ENCODE data around the gene RNF26.
"Not testable (repeated sequence)": the region's sequence is repeated elsewhere in the genome, so short reads cannot be mapped to it uniquely, and the experiment has no call there.

The RNF26 gene

DNA sequence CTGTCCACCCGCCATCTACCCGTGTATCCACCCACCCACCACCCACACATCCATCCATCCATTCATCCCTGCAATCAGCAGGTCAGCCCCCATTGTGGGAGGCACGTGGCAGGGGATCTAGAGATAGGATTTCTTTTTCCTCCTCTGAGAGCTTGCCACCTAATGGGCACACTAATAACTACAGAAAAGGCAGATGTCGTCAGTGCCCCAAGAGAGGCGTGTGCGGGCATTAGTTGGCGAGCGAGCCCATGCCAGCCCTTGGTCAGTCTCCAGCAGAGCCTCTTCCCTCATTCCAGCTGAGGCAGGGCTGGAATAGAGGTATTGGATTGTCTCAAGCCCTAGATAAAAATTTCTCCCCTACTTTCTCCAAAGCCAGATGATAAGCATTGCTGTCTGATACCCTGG, 37.5 kb downstream of the RNF26 start:
- no peak for DNase-seq

DNA sequence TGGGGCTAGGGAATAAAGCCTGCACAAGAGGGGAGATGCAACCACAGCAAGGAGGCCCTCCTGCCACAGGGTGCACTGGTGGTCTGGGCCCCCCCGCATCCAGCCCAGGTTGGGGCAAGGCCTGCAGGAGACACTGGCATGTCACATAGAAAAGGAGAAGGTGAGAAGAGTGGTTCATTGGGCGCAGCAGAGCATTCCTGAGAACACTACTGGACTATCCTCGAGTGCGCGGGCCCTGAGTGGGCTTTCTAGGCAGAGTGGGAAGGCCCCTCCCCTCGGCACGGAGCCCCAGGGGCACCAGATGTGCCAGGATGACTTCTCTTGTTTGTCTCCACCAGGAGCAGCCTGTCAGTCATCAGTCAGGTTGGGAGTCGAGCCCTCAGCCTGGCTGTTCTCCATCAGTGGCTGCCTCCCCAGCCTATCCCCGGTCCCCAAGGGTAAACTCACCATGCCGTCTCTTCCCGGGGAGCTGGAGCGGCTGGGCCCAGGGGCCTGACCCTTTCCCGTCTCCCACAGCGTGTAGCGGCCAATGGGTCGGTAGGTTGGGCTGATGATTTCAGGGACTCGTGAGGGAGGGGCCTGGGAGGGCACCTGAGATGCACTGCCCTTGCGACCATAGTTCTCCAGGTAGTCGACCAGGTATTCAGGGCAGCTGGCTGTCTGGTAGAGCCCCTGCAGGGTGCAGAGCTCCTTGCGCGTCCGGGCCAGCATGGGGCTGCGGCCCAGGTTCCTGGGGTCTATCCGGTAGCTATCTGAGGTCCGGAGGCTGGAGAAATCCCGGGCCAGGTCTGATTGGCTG, 38.1 kb downstream of the RNF26 start:
- no peak for DNase-seq

DNA sequence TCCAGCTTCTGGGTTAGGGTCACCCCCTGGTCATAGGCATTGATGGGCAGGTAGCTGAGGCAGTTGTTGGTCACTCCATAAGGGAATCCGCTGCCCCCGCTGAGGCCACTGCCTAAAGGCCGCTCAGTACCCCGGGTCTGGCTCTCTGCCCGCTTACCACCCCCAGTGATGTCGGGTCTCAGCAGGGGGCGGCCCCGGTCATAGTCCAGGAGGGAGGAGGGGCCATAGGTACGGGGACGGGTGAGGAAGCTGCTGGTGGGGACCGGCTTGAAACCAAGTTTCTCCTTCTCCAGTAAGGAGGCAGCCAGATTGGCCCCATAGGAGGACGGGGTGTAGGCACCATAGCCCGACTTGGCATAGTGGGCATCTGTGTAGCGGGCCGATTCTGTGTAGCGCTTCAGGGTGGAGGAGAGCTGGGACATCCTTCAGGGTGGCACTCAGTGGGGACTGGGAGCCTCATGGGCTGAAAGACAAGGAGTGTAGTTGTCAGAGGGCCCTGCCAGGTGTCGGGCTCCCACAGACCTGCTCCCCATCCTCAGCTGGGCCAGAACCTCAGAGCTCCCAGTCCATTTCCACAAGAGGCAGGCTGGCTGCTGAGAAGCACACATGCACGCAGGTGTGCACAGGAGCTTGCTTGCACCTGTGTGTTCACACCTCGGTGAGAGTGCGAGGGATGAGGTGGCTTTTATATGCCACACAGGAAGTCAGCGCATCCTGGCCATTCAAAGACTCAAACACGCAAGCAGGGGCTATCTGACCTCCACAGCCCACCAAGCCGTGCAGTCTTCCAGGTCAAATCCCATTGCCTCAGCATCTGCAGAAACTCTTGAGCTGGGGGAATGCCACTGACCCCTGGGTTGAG, 39.0 kb downstream of the RNF26 start:
- no peak for DNase-seq

DNA sequence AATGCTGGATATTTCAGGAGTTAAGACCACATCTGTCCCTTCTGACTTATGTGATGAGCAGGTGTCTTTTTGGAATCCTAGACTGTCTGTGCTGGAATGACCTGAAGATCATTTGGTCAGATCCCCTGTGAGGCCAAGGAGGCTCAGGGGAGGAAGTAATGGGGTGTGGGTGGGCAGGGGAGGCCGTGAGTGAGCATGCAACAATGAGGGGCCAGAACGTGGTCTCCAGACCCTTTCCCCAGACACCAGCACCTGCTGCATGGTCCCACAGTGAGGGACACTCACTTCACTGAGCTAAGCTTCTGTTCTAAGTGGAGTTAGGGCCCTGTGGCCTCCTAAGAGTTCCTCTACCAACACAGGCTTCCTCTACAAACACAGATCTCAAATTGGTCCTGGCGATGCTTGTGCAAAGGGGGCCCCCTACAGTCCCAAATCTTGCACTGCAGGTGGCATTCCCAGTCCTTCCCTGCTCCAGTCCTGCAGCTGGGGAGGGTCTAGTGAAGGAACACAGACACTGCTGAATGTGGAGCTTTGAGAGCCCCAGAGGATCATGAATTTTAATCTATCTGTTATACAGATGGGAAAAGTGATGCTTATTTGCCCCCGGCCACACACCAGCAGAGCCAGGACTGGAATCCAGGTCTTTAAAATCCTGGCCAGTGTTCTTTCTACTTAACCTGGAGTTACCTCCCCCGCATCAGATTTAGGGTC, 39.7 kb downstream of the RNF26 start:
- DNase-seq, result peak; percentile 17

DNA sequence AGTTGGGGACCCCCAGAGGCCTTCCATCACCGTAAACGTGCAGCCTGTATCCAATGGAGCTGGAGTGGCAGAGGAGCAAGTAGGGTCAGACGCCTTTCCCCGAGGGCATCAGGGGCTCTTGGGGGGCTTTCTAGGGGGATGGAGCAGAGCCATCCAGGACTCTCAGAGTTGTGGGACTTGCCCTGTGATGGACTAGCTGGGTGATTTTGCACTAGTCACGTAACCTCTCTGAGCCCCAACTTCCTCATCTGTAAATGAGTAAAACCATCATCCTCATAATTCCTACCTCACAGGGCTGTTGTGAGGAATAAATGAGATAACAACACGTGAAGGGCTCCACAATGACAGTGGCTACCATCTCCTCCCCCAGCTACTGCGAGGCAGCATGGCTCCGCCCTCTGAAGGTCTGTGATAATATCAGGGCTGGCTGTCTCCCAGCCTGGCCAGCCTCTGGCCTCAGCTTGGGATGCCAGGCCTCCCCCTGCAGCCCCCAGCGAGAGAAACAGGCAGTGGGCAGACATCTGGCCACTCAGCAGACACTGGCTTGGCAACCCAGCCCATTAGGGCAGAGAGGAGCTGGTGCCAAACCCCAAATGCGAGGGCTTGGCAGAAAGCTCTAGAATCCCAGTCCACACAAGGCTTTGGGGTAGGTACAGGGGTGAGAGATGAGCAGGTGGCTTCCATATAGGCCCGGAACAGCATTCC, 40.5 kb downstream of the RNF26 start:
- no peak for DNase-seq

DNA sequence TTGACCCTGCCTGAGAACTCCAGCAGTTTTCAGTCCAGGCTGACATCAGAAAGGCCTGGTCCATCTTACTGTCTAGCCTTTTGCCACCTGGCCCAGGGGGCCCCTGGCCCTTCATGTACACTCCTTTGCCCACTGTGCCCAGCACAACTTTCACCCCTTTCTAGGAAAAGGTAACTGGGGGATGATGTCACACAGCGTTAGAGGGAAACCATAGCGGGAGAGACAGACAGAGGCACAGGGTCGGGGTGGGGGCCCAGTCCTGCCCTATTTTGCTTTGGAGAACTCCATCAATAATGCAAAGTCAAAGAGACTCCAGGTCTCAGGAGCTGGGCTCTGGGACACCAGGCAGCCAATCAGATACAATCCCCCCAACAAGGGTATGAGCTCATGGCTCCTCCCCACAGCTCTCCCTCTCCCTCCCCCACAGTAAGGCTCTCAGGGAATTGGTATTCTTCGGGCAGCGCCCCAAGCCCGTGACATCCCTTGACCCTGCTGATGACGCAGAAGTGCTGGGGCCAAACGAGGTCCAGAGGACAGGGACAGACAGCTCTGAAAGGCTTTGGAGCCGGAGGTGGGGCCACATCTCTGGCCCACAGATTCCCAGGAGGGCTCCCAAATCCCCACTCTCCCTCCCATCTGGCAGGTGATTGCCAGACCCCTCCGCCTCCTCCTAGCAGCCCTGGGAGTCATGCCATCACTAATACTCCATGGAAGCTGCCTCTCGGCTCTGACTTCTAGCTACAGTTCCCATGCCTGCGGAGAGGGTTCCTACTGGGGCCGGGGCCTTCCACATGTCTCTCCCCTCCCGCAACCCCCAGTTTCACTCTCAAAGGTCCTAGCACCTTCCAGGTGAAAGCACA, 41.2 kb downstream of the RNF26 start:
- no peak for DNase-seq

DNA sequence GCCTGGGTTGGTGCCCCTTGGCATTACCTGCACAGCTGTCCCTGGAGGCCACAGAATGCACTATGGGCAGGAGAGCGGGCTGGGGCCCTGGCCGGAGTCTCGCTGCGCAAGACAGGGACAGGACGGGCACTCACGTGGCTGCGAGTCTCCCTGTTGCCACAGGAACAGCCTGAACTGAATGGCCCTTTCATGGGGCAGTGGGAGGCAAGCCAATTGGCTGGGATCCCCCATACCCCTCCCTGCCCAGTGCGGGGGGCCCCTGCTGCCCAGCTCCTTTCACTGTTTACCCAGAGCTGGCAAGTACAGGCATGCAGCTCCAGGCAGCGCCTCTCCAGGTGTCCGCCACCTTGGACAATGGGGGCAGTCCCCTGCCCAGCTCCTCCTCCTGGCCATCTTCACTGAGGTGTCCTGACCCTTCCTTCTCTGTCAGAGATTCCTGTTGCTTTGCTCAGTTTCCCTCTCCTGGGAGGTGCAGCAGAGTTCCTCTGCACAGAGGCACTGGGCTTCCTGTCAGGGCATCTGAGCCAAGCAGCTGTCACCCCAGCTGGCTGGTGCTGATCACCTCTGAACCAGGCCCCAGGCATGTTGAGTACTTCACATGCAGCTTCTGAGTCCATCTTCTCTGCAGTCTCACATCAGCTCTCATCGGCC, 42.0 kb downstream of the RNF26 start:
- no peak for DNase-seq

DNA sequence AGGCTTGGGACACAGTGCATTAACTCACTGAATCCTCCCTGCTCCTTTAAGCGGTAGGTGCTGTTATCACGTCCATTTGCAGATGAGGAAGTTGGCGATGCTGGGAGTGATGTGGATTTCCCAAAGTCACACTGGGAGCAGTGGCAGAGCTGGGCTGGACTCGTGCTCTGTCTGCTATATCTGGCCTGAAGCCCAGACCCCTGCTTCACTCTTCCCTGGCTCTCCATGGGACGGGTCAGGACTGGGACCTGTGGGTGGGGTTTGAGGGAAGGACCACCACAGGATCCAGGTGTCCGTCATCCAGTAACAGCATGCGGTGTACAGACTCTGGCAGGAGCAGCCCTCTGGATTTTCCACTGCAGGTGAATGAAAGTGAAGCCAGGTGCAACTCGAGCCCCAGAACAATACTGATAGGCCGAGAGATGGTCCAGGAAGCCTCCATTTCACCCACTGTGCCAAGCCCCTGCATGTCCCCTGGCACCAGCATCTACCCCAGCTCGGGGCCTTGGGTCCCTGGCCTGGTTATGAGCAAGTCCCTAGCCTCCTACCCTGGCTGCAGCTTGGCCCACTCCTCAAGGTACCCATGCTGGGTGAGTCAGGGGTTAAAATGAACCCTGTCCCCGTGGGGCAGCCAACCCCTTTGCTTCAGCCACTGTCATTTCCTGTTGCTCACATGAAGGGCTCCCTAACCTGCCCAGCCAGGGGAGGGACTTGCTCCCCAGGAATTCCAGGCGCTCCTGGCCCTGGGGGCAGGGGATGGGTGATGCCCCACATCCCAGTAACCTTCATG, 43.0 kb downstream of the RNF26 start:
- no peak for DNase-seq

DNA sequence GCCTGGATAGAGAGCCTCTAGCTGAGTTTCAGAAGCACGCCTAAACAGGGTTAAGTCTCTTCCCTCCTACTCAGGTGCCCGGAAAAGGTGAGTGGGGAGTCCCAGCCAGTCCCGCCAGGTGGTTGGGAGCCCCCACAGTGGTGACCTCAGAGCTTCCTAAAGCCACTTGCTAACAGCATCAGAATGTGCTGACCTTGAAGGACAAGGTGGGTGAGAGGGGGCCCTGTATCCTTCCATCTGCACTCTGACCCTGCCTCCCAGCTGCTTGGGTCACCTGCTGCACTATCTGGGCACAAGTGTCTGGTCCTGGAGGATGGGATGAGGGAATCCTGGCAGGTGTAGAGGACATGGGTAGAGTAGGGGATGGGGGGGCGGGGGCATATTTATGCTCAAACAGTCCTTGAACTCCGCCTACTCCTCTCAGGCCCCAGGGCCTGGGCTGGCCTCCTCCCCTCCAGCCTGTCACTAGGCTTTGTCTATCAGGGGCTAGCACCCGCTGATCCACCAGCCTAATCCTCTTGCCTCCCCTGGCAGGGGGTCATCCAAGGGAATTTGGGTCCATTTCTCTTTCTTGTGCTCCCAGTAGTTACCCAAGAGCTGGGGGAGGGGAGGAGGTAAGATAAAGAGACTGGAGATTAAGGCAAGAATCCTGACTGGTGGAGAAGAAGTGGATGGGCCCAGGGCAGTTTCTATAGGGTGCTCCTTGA, 43.8 kb downstream of the RNF26 start:
- DNase-seq, result no peak

DNA sequence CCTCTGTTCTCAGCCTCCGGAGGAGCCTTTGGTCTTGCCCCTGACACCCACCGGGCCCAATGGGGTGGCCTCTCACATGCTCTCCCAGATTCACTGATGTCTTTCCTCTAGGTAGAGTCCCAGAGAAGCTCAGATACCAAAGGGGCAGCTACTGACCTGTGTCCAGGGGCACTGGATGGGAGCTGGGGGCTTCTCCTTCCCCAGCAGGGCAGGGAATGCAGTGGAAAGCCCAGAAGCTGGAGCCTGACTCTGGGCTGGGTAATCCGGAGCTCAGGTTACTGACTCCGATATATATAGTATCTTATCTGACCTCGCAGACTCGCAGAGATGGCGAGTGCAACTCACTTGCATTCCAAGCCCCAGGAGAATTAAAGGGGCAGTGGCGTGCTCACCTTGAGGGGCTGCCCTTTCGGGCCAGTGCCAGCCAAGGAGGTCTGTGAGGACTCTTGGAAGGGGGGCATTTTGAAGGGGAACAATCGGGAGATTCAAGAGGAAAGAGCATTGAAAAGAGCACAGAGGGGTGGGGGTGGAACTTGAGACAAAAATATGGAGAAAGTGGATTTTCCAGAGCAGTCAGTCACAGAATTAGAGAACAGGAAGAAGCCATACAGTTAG, 44.6 kb downstream of the RNF26 start:
- no peak for DNase-seq

DNA sequence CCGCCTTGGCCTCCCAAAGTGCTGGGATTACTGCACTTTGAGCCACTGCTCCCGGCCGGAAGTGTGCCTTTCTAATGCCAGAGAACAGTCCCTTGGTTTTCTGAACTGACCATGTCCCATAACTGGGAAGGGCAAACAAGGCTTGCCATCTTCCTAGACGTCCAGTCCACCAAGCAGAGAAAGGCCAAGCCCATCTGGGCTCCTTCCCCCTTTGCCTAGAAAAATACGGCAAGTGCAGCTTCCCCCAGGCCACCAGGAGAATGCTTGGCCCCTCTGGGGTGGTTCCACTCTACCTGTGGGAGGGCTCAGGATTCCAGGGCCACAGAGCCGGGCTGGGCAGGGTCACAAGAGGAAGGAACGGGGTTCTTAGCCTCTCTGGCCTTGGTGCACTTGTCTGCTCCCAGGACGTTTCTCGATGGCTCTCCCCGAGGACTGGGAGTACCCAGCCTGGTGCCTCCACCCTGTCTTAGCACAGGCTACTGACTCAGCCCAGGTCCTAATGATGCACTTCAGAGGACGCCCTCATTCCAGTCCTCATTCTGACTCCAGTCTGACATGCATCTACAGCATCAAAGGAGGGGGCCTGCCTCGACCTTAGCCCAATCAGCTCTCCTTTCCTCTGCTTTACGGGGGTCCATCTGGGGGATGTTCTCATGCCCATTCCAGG, 46.0 kb downstream of the RNF26 start:
- DNase-seq, result no peak

DNA sequence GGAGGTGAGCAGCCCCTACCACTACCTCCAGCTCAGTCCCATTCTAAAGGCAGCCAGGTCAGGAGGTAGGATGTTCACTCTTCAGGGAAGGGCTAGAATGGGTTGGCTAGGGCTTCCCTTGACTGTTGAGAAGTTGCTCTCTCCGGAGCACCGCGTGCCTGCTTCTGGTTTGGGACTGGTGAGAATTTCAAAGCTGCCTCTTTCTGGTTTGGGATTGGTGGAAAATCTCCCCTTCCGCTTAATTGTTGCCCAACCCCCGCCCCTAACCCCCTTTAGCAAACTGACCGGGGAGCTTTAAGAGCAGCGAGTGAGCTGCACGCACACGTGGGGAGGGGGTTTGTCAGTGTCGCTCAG, 46.5 kb downstream of the RNF26 start:
- DNase-seq, result no peak

DNA sequence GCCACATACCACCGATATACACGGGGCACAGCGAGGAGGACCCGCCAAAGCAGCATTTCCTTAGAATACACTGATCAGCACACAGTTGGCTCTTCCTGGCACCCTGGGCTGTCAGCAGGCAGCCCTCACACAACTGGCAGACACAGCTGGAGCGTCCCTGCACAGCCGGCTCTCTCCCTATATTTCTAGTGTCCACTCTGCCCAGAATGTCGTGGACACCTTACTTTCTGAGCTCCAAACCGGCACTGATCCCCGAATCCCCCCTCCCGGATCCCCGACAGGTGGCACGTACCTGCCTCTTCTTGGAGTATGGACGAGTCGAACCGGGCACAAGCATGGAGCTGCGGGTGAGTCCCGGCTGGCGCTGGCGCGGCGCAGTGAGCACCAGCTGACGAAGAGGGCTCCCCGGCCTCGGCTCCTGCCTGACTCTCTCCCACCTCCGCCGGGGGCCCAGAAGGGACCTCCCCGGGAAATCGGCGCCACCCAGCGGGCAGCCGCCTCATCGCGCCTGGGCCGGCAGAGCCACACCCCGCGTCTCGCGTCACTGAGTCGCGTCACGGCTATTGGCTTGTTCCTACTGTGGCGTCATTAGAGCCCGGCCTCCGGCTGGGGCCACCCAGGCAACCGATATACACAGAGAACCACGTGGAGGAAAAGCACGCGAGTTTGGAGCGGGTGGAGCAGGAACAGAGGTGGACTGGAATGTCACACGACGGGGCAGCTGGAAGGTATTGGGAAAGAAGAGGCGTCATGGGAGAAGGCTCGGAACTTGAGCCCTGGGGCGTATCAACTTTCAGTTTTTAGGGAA, 47.1 kb downstream of the RNF26 start, which contains the start of gene USP2:
USP2 (minus strand) TSS at position 510 of the 808 bp plus-strand sequence. CDS start 8,210 bp downstream, outside the sequence.
- DNase-seq, result peak; percentile 91

DNA sequence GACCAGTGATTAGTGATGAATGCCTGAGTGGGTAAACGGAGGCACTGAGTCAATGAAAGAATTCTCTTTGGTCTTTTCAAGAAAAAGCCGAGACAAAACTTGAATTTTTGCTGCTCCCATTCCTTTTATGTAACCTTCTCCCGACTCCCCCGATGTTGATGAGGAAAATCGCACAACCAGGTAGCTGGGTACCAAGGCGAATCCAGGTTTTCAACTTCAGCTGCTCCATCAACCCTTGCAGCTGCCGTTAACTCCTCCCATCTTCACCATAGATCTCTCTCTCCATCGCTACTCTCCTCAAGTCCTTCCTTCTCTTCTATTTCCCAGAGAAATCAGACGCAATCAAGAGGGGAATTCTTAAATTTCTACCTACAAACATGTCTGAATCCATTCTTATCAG, 47.8 kb downstream of the RNF26 start:
- DNase-seq, result no peak

DNA sequence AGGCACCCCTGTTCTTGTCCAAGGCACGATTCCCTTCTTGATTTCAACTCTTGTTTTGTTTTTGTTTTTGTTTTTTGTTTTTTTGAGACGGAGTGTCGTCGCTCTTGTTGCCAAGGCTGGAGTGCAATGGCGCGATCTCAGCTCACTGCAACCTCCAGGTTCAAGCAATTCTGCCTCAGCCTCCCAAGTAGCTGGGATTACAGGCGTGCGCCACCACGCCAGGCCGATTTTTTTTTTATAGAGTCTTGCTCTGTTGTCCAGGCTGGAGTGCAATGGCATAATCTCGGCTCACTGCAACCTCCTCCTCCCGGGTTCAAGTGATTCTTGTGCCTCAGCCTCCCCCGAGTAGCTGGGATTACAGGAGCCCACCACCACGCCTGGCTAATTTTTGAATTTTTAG, 48.2 kb downstream of the RNF26 start:
- not testable (repeated sequence) for DNase-seq

DNA sequence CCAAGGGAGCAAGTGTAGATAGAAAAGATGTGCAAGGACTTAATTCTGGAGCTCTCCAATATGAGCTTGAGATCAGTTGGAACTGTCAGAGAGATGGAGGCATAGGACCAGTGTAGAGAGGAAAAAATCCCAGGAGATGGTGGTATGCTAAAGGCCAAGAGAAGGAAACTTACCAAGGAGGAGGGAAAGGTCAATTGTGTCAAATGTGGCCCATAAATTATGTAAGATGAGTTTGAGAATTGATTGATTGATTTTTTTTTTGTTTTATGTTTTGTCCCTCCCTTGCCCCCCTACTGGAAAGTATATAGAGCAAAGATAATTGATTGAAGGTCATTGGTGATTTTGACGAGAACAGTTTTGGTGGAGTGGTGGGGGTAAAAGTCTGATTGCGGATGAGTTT, 50.0 kb downstream of the RNF26 start:
- no peak for DNase-seq
